ENCODE measurements around the gene CHTF18. TPM values are rescaled to one million over a fixed set of nuclear protein-coding genes. Genes with fewer than 3 reads are reported as not detected.
A peak's percentile ranks its signal among the peaks of the same experiment; 100 is the strongest.

The CHTF18 gene
- total RNA-seq (58.6 and 69.5 TPM in 2 replicates), polyA plus RNA-seq (33.0 and 45.3 TPM in 2 replicates), polyA minus RNA-seq (9.0 and 9.1 TPM in 2 replicates), Bru-seq, nascent RNA (percentile 46 among the genes with signal in this experiment), BruChase-seq, experiment 1, labeled RNA remaining after a 6-hour chase (percentile 70 among the genes with signal in this experiment), BruChase-seq, experiment 2, labeled RNA remaining after a 2-hour chase (percentile 61 among the genes with signal in this experiment)
- polyA plus RNA-seq (2011; cell fraction: cytosol; rRNA removed), result 13.0 and 14.1 TPM in 2 replicates
- polyA plus RNA-seq (2011; cell fraction: nucleus; rRNA removed), result 140 and 158 TPM in 2 replicates
- 21.6 and 25.2 TPM in 2 replicates for polyA plus RNA-seq (2012)
- polyA minus RNA-seq (2011; cell fraction: cytosol; rRNA and poly(A)+ RNA removed), result 20.6 TPM
- 18.5 and 24.2 TPM in 2 replicates for polyA minus RNA-seq (2011; cell fraction: nucleus; rRNA and poly(A)+ RNA removed)
- long read RNA-seq, transcript CHTF18-201 (22 exons, 3,090 nt), result major isoform, 26 of 149 reads
- long read RNA-seq, partial matches to known transcripts, result 63 of 149 reads
- long read RNA-seq, other reads (novel, unspliced or antisense), result 58 of 149 reads

- ChIA-PET CTCF (interaction anchor here (0.9 to 1.3 kb wide), 10 partner anchors 43 to 268 kb away, joined by 3 to 19 read pairs (median 4); partner anchors contain the start of genes CIAO3 and METRN), POLR2A (interaction anchor here (0.5 to 1.0 kb wide), 2 partner anchors 12 to 301 kb away, joined by 4 to 6 read pairs; no protein-coding TSS in a partner anchor)
- TF ChIP-seq GATA2 (IDR thresholded peaks at IDR 0.05; ENCODE audit: insufficient read depth, insufficient read length, low read depth, low read length) (no peak), POLR2AphosphoS5 (IDR thresholded peaks at IDR 0.05; ENCODE audit: insufficient read depth, low read depth, low read length) (peak; percentile 9), MYC (IDR thresholded peaks at IDR 0.05; ENCODE audit: low read depth, low read length) (no peak), FOS (IDR thresholded peaks at IDR 0.05; ENCODE audit: borderline replicate concordance, insufficient read depth, low read length) (no peak), MAX (IDR thresholded peaks at IDR 0.05; ENCODE audit: insufficient read depth, insufficient read length) (no peak)
- peak within 1 kb of the TSS; percentile 75 to 92 (median 76) for H3K4me3 ChIP-seq (replicated peaks in 1 of 3; ENCODE audit: insufficient read depth in 1 of 3, low read depth in 1 of 3, low read length in 3 of 3)
- dilution Hi-C loops (cut with MboI; ENCODE audit: extremely low pct_ligation_motif_present, low sequenced_read_pairs), result no loop called here
- no peaks in the 10 kb centered on the region for H4K20me1 ChIP-seq (replicated peaks; ENCODE audit: control insufficient read depth, extremely low read depth, insufficient read depth, low read length)
- peak within 1 kb of the TSS; percentile 90 for H2AFZ ChIP-seq (ENCODE audit: low read depth, low read length)
- intact Hi-C loops (cut with micrococcal nuclease), result loop anchor here (1.0 to 5.0 kb wide), 2 partner anchors 19 to 46 kb away; partner anchors contain the start of gene CIAO3
- FAIRE-seq (peak; percentile 75), DNase-seq (ENCODE audit: low read depth, low spot score) (peak; percentile 91)
- peak within 1 kb of the TSS; percentile 67 for H3K4me2 ChIP-seq (ENCODE audit: insufficient read depth, low read length)
- peaks cover 26% of the 10 kb centered on the region for H3K79me2 ChIP-seq (ENCODE audit: control insufficient read depth, insufficient read depth, low read length)
- TSS peak; percentile 51 for BruUV-seq (replicated peaks)
- H3K9me3 ChIP-seq (replicated peaks; ENCODE audit: control insufficient read depth, insufficient read depth, low read length), result no peaks in the 10 kb centered on the region
- peak within 1 kb of the TSS; percentile 38 for H3K27ac ChIP-seq (ENCODE audit: insufficient read depth, low read depth, low read length)
- peaks cover 2 to 6% of the 10 kb centered on the region in 2 experiments for H3K36me3 ChIP-seq (ENCODE audit: control insufficient read depth in 2 of 2, extremely low read depth in 1 of 2, insufficient read depth in 2 of 2, low read length in 2 of 2)
- no peaks in the 10 kb centered on the region for H3K9me1 ChIP-seq (replicated peaks; ENCODE audit: control insufficient read depth, extremely low read depth, insufficient read depth, low read length)
- H3K9ac ChIP-seq (replicated peaks; ENCODE audit: extremely low read depth, insufficient read depth, low read length), result peak within 1 kb of the TSS; percentile 80
- H3K4me1 ChIP-seq (ENCODE audit: control insufficient read depth, extremely low read depth, insufficient read depth, low read length), result peaks cover 13% of the 10 kb centered on the region
- H3K27me3 ChIP-seq (ENCODE audit: control insufficient read depth in 2 of 2, insufficient read depth in 2 of 2, low read length in 2 of 2), result no peaks in the 10 kb centered on the region
Observed at GRCh38 chr16:788399-789126, at the start of gene CHTF18. Gene CHTF18, plus strand, starts transcription at chr16:788620. Its CDS starts 65 bp downstream, at chr16:788685.

Data from endothelial cell of umbilical vein (primary cell).